ENCODE data around the gene VWA8.
"Not testable (repeated sequence)": the region's sequence is repeated elsewhere in the genome, so short reads cannot be mapped to it uniquely, and the experiment has no call there.

Gene VWA8

DNA sequence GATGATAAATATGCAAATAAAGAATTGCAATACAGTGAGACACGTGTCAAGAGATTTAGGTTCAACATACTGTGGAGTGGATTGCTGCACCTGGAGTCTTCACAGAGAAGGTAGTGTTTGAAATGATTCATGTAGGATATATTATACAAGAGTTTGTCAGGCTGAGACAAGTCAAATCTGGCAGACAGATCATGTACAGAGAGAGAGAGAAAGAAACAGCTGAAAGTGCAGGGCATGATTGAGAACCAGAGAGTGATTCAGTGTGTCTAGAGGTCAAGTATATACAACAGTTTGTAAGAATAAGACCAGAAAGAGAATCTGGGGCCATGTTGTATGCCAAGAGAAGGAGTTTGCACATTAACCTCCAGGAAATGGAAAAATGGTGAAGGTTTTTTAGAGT lies 2.1 kb upstream of the VWA8 start:
- DNase-seq, result no peak

DNA sequence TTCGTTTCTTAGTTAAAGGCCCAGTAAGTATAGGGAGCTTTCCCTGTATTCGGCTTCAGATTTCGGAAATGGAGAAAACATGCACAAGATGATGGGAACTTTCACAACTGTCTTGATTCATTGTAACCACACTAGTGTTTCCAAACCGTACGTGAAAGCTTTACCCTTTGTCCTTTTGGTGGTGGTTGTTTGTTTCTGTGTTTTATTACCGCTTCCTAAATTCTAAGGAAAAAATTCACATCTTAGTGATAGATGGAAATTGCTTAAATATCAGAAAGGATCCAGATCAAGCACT lies 504 bp upstream of the VWA8 start:
- no peak for DNase-seq

DNA sequence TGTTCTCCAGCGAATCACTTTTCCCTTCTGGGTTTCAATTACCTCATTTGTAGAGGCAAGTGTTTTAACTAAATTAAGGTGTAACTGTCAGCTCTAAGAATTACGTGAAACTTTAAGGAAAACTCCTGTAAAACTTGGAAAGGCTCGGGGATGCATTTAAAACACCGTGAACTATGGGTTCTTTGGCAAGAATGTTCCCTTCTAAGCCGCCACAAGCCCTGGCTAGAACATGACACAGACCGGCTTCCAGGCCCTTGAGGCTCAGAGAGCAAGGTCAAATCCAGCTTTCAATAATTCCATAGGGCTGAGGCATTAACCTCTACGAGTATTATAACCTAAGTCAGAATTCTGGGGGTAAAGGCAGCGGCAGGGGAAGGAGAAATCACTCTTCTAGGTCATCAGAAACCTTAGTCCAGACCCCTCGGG lies 685 bp downstream of the VWA8 start:
- DNase-seq, result no peak

DNA sequence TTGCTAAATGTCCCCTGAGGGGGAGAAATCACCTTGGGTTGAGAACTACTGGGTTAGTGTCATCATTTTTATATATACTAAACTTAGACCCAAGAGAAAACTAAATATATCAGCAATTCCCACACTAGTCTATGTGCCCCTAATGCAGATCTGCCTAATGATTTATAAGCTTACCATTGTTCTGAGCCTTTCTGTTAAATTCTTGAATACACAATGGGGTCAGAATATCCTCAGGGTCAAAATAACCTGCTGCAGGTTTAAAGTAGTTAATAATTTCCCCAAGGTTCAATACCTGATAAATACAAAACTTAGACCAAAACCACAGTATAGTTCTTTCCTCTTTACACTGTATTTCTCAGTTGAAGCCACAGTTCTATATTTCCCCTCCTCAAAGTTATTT lies 4.6 kb downstream of the VWA8 start:
- no peak for DNase-seq

DNA sequence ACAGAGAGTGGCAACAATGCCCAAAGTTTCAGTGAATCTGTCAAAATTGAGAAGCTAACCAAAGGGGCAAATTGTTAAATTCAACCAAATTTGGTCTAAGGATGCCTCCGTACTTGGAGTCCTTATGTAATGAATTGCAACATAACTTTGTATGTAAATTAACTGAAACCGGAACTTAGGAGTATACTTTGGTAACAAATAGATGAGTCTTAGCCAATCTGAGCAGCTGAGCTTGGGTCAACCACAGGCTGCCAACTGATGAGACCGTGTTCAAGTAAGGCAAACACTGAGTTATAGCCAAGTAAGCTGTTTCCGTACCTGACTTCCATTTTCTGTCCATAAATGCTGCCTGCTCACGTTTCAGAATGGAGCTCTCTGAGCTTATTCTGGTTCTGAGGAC lies 5.3 kb downstream of the VWA8 start:
- no peak for DNase-seq

DNA sequence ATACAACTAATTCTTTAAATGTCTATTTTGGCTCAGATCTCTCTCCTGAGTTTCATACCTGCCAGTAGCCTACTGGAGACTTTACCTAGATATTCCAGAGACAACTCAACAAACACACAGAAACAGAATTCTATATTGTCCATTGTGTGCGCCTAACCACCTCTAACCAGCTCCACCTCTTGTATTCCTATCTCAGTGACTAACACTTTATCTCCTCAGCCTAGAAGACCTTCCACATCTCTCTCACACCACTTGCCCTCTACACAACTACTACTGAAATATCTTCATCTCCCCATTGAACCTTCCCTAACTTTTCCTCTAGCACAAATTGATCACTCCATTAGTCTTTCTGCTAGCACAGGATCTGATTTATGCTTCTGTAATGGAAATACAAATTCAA lies 6.7 kb downstream of the VWA8 start:
- DNase-seq, result no peak

DNA sequence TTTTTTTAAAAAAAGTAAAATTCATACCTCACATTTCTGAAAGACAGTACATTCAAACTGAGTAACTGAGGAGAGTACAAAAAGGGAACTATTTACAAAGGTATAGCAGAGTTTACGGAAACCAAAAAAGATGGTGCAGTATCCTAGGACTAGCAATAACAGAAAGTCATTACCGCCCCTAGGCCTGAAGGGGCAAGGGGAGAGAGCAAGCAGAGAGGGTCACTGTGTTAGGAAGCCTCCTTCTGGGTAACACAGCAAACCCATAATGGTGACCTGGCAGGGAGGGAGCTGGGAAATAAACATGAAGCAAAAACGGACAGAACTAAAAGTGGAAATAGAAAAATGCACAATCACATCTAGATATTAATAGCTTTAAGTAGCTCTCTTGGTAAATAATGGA lies 8.2 kb downstream of the VWA8 start:
- no peak for DNase-seq

DNA sequence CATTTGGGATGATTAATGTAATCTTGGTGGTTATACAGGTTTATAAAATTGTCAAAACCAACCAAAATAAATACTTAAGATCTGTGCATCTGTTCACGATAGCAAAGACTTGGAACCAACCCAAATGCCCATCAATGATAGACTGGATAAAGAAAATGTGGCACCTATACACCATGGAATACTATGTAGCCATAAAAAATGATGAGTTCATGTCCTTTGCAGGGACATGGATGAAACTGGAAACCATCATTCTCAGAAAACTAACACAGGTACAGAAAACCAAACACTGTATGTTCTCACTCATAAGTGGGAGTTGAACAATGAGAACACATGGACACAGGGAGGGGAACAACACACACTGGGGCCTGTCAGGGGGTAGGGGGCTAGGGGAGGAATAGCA lies 11.8 kb downstream of the VWA8 start:
- DNase-seq, result not testable (repeated sequence)

DNA sequence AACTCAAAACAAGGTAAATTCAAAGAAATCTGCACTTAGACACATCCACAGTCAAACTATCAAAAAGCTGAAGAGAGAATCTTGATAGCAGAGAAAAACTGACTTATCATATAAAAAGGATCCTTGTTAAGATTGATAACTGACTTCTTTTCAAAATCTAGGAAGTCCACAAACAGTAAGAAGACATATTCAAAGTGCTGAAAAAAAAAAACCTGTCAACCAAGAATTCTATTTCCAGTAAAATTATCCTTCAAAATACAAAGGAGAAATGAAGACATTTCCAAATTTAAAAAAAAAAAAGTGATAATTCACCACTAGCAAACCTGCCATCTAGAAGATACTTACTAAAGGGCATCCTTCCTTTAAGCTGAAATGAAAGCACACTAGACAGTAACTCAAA lies 15.0 kb downstream of the VWA8 start:
- DNase-seq, result no peak

DNA sequence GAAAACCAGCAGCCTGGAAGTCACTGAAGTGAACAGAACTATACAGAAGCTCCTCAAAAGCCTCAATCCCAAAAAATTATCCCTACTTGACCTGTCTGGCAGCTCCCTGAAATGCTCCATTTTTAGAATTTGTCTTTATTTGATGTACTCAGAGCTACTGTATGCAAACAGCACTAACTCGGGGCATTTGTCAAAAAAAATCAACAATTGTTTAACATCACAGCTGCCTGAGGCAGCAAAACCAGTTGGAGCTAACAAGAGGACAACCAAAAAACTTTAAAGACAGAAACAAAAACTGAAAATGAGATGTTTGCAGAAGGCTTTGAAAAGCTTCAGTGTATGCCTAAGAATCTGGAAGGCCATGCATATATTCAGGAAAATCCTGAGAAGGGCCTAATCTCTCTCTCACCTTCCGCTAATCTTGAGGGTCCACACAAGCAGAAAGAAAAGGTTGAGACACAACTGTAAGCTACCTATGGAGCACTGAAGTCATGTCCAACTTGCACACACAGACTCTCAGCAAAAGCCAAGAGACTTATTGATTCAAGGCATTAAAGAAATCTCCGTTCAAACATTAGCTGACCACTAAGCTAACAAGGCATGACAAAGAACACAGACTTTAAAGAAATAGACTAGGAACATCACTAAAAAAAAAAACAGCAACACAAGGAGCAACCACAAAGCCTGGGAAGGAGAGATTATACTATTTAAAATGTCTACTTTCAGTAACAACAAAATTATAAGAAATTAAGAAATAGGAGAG lies 16.1 kb downstream of the VWA8 start:
- DNase-seq, result no peak

DNA sequence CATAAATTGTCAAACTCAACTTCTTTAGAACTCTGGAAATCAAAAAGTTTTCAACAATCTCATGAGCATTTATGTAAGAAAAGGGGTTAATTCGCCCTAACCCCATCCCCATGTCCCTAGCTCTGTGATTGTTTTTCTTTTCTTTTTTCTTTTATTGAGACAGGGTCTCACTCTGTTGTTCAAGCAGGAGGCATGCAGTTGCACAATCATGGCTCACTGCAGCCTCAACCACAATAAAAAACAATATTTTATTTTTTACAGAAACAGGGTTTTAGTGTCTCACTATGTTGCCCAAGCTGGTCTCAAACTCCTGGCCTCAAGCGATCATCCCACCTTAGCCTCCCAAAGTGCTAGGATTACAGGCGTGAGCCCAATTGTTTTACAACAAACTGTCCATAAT lies 16.7 kb downstream of the VWA8 start:
- DNase-seq, result no peak

DNA sequence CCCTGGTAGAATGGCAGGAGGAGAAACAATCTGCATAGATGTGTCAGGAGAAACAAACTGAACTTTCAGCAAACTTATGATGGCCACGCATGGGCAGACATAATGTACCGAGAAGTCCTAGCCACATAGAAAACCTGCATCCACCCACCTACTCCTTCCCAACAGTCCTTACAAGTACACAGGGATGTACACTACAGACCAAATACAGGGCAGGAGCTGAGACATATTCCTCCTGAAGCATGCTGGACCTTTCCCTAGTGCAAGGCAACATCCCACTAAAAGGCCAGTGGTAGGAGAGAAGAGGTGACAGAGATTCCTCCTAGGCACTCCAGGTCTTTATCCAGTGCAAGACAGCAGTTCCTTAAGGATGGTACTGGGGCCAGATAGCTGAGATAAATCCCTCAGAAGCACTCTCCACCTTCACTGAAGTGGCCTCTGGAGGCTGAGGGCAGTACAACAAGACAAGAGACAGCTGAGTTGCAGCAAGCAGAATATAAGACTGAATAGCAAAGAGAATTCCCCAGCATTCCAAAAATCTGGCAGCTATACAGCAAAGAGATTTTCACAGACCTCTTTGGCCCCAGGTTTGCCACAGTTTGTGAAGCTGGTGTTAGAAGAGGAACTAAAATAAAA lies 18.3 kb downstream of the VWA8 start:
- DNase-seq, result no peak

DNA sequence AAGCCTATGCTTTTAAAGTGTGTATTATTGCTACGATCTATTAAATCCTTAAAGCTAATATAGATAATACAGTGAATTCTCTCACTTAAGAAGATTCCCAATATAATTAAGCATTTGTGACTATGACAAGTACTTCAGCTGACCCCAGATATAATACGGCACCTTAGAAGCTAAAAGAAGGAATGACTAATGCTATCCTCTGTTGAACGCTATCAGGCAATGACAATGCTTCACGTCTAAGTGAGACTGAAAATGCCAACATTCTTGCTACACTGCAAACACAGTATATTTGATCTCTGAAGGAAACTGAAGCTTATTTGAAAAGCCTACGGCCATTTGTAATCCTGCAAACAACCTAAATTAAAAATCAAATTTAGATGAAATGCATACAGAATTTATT lies 19.7 kb downstream of the VWA8 start:
- no peak for DNase-seq

DNA sequence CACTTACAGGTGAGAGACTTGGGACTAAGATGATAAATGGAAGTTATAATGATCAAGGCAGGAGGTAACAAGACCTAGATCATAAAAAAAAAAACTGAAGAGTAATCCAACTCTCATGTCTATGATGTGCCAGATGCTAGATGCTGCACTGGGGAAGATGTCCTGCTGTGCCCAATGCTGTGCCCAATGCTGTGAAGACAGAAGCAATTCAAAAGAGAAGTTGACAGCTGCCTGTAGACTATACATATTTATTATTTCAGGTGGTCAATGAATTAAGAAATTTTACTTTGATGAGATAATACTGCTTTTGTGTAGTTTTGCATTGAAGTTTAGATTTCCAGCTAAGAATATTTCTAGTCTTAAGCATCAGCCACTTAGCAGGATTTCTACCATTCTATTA lies 21.5 kb downstream of the VWA8 start:
- DNase-seq, result no peak

DNA sequence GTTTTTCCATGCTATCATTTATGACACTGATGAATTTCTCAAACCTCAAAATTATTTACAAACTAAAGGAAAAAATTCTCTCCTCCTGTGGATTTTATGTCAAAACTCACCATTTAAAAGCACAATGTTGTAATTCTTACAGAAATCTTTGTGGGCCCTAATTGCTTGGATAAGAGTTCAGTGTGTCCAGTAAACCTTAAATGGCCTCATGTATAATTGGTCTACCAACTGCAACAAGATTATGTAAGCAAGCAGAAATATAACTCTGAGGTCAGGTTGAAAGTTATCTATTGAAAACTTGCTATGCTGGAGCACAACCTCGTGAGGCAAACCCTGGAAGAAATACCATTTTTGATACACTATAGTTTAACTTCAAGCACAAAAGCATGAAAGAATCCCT lies 22.0 kb downstream of the VWA8 start:
- DNase-seq, result no peak

DNA sequence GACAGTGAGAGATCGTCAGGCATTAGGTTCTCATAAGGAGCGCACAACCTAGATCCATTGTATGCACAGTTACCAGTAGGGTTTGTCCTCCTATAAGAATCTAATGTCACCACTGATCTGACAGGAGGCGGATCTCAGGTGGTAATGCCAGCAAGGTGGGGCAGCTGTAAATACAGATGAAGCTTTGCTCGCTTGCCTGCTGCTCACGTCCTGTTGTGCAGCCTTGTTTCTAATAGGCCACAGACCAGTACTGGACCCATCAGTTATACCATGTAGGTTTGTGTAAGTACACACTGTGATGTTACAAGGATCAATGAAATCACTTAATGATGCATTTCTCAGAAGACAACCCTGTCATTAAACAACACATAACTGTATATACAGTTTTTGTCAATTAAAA lies 23.5 kb downstream of the VWA8 start:
- DNase-seq, result no peak

DNA sequence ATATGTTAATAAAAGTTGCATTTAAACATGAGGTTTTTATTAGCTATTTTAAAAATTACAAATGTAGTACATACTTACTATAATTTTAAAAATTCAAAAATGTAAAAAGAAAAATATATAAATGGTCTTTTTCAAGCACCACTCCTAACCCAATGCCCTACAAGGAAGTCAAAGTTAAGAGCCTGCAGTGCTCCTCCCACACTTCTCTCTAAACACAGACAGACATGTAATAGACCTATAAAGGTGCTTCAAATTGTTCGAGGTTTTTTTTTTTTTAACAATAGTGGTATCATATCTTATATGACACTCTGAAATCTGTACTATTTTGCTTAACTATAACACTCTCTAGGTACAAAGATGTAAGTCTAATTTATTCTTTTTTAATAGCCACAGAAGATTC lies 25.4 kb downstream of the VWA8 start:
- DNase-seq, result no peak

DNA sequence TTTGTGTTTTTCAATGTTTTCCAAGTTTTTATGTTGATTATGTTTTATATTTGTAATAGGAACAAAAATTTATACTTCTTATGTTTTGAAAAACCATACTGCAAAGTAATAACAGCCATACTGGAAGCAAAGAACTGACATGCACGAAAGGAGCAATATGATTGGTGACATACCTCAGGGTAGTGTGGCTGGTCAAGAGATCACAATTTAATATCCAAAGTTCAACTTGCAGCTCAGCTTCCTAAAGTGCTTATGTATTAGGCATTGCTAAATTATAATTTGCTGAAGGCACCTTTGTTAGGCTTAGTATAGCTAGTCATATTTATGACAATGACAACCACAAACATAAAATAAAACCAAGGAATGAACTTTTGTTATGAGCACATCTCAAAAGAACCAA lies 25.9 kb downstream of the VWA8 start:
- no peak for DNase-seq

DNA sequence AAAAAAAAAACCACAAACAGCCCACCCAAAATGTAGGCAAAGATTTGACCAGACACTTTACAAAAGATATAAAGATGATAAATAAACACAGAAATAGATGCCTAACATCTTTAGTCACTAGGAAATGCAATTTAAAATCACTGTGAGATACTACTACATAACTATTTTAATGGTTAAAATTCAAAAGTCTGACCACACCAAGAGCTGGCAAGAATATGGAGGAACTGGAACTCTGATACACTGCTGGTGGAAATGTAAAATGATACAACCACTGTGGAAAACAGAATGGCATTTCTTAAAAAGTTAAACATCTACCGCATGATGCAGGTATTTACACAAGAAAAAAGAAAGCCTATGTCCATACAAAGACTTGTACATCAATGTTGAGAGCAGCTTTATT lies 26.8 kb downstream of the VWA8 start:
- no peak for DNase-seq

DNA sequence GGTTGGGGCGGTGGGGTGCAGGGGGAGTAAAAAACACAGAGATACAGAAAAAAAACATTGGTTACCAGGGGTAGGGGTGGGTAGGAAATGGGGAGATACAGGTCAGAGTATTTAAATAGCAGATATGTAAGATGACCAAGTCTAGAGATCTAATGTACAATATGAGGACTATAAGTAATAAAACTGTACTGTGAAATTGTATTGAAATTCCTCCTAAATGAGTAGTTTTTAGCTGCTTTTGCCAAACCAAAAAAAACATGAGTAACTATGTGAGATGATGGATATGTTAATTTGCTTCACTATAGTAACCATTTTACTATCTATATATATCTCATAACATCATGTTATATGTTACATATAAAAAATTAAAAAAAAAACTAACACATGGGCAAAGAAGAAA lies 29.6 kb downstream of the VWA8 start:
- no peak for DNase-seq

DNA sequence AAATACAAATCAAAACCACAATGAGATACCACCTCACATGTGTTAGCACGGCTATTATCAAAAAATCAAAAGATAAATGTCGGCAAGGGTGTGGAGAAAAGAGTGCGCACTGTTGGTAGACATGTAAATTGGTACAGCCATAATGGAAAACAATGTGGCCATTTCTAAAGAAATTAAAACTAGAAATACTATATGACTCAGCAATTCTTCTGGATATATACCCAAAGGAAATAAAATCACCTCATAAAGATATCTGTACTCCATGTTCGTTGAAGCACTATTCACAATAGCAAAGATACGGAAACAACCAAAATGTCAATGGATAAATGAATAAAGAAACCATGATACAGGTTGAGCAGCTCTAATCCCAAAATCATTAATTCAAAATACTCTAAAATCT lies 30.8 kb downstream of the VWA8 start:
- no peak for DNase-seq

DNA sequence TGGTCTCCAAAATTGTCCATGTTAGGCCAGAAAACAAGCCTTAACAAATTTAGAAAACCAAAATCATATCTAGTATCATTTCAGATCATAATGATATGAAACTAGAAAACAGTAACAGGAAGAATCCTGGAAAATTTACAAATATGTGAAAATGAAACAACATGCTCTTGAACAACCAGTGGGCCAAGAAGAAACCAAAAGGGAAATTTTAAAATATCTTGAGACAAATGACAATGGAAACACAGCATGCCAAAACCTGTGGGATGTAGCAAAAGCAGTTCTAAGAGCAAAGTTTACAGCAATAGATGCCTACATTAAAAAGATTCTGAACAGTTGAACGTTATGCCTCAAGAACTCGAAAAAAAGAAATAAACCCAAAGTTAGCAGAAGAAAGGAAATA lies 32.6 kb downstream of the VWA8 start:
- DNase-seq, result no peak

DNA sequence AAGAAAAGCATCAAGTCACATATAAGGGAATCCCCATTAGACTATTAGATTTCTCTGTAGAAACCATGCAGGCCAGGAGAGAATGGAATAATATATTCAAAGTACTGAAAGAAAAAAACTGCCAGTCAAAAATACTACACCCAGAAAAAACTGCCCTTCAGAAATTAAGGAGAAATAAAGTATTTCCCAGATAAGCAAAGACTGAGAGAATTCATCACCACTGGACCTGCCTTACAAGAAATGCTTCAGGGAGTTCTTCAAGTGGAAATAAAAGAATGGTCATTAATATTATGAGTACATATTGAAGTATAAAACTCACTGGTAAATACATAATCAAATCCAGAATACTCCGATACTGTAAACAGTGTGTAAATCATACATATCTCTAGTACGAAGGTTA lies 35.9 kb downstream of the VWA8 start:
- DNase-seq, result no peak

DNA sequence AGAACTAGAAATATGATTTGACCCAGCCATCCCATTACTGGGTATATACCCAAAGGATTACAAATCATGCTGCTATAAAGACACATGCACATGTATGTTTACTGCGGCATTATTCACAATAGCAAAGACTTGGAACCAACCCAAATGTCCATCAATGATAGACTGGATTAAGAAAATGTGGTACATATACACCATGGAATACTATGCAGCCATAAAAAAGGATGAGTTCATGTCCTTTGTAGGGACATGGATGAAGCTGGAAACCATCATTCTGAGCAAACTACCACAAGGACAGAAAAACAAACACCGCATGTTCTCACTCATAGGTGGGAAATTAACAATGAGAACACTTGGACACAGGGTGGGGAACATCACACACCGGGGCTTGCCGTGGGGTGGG lies 38.0 kb downstream of the VWA8 start:
- not testable (repeated sequence) for DNase-seq

DNA sequence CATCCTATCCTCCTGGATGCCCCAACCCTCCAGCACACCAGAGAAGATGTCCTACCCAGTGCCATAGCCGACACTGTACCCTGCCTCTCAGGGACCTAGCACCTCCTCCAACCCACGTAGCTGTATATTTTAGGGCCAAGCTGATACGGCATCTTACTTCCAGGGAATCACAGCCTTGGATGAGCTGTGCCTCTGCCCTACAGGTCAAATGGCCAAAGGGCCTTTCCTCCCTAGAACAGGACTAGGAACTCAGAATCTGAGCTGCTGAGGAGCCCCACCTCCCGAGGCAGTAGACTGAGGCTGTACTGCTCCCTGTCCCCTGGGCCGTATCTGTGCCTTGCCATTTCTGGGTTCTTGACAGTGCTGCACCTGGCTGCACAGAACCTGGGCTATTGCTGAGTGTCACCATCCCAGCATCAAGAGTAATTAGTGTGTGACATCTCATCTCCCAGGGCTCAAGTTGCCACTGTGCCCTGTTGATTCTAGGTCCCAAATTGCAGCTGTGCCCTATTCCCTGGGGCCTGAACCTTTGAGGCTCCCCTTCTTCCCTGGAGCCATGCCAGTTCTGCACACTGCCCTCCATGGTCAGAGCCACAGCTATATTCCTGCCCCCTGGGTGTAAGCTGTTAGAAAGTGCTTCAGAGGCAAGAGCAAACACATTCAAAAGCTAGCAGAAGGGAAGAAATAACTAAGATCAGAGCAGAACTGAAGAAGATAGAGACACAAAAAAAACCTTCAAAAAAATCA lies 41.0 kb downstream of the VWA8 start:
- no peak for DNase-seq

All from stimulated activated CD4-positive, alpha-beta T cell treated with anti-CD3 and anti-CD28 coated beads, Interleukin-4, amount 100 ng/mL, for 1 hour (primary cell).